B cell (primary cell): Measurements from ENCODE around the gene PAF1. TPM values are rescaled to one million over a fixed set of nuclear protein-coding genes. Genes with fewer than 3 reads are reported as not detected.

Experiments
- ATAC-seq: fragments of 200-7000 bp; cut with Tn5 transposase; one replicate; pipeline ENCODE4 v1.10.0; 2021; ENCODE audit warnings: low read depth, mild to moderate bottlenecking, moderate number of reproducible peaks, moderate library complexity
- CTCF ChIA-PET: fragments of 350-600 bp; sonication (Branson Sonifier 250); formaldehyde crosslinking; loops from one replicate; lab custom pipeline; 2021; ENCODE audit warnings: antibody characterized with exemption, inconsistent platforms; lab: Charles Lee
- POLR2A ChIA-PET: fragments of 350-600 bp; sonication (Branson Sonifier 250); formaldehyde crosslinking; loops from one replicate; lab custom pipeline; 2021; ENCODE audit warnings: antibody characterized with exemption; lab: Charles Lee
- DNase-seq: peaks from one replicate; pipeline ENCODE4 v3.0.0; 2013
- H2AFZ ChIP-seq: 2 replicates; pipeline ENCODE4 v1.6.1; 2012; ENCODE audit warnings: mild to moderate bottlenecking, low read depth, low read length; ENCODE audit not compliant: insufficient read depth, poor library complexity, severe bottlenecking
- H3K27ac ChIP-seq, 2 donors: 1 replicate in 1 of 2; 2 replicates in 1 of 2; pipeline ENCODE4 v1.5.1; 2012 to 2013; ENCODE audit warnings: low read length in 2 of 2, mild to moderate bottlenecking in 2 of 2, moderate library complexity in 1 of 2
- H3K27me3 ChIP-seq, 4 experiments: fragments of 200-600 bp in 1 of 4; sonication (generic) in 1 of 4; replicated peaks in 1 of 4; 1 replicate in 2 of 4; 2 replicates in 2 of 4; pipeline versions ENCODE4 v1.6.1 to v1.7.0; 2013 to 2016; ENCODE audit warnings: low read length in 3 of 4, mild to moderate bottlenecking in 2 of 4, mixed read lengths in 1 of 4, moderate library complexity in 1 of 4; ENCODE audit not compliant: insufficient read depth in 4 of 4, control insufficient read depth in 3 of 4; ENCODE audit errors: control extremely low read depth in 1 of 4
- H3K36me3 ChIP-seq, 2 experiments: replicated peaks in 1 of 2; 1 replicate in 1 of 2; 2 replicates in 1 of 2; pipeline versions ENCODE4 v1.6.1 to v1.7.1; 2013; ENCODE audit warnings: low read length in 1 of 2; ENCODE audit not compliant: insufficient read depth in 2 of 2, control insufficient read depth in 1 of 2; ENCODE audit errors: control extremely low read depth in 1 of 2, extremely low read depth in 1 of 2
- H3K4me1 ChIP-seq, 2 donors: fragments of 200-600 bp in 1 of 2; sonication (generic) in 1 of 2; 1 replicate in 1 of 2; 2 replicates in 1 of 2; pipeline versions ENCODE4 v1.5.1 to v1.6.1; 2013 to 2017; ENCODE audit warnings: low read length in 2 of 2; ENCODE audit not compliant: control insufficient read depth in 2 of 2, insufficient read depth in 2 of 2
- H3K4me2 ChIP-seq: replicated peaks from 2 replicates; pipeline ENCODE3; 2012; ENCODE audit warnings: mild to moderate bottlenecking, low read depth, low read length; ENCODE audit not compliant: poor library complexity, severe bottlenecking
- H3K4me3 ChIP-seq, 5 experiments: fragments of 200-600 bp in 1 of 5; sonication (generic) in 1 of 5; 1 replicate in 3 of 5; 2 replicates in 2 of 5; pipeline versions ENCODE4 v1.5.1 to v1.7.0; 2011 to 2016; ENCODE audit warnings: low read length in 4 of 5, mild to moderate bottlenecking in 4 of 5, low read depth in 2 of 5, control low read depth in 1 of 5, moderate library complexity in 1 of 5; ENCODE audit not compliant: insufficient read depth in 1 of 5; ENCODE audit errors: control extremely low read depth in 1 of 5, extremely low read depth in 1 of 5
- H3K79me2 ChIP-seq: fragments of 200-600 bp; sonication (generic); one replicate; pipeline ENCODE4 v1.6.0; 2016; ENCODE audit warnings: low read length; ENCODE audit not compliant: control insufficient read depth, insufficient read depth
- H3K9ac ChIP-seq: fragments of 200-600 bp; sonication (generic); 2 replicates; pipeline ENCODE4 v1.6.1; 2017; ENCODE audit warnings: mild to moderate bottlenecking, low read length, moderate library complexity
- H3K9me3 ChIP-seq, 3 donors: one replicate each; pipeline versions ENCODE4 v1.6.1 to v1.7.1; 2013; ENCODE audit warnings: low read length in 2 of 3; ENCODE audit not compliant: control insufficient read depth in 2 of 3, insufficient read depth in 1 of 3; ENCODE audit errors: control extremely low read depth in 1 of 3
- H4K20me1 ChIP-seq: 2 replicates; pipeline ENCODE4 v1.6.0; 2012; ENCODE audit warnings: mild to moderate bottlenecking, low read length; ENCODE audit not compliant: insufficient read depth, control insufficient read depth, poor library complexity, severe bottlenecking
- H3K27ac Mint-ChIP-seq: one replicate; pipeline ENCODE4 v1.8.0; 2021; ENCODE audit warnings: mixed read lengths
- H3K27me3 Mint-ChIP-seq: one replicate; pipeline ENCODE4 v1.8.0; 2021; ENCODE audit warnings: mixed read lengths
- H3K4me1 Mint-ChIP-seq: one replicate; pipeline ENCODE4 v1.8.0; 2021; ENCODE audit warnings: mixed read lengths
- H3K4me3 Mint-ChIP-seq: one replicate; pipeline ENCODE4 v1.8.0; 2021; ENCODE audit warnings: mixed read lengths
- H3K9me3 Mint-ChIP-seq: one replicate; pipeline ENCODE4 v1.8.0; 2022; ENCODE audit warnings: mixed read lengths; ENCODE audit not compliant: insufficient read depth
- EZH2 ChIP-seq: IDR thresholded peaks from 2 replicates; pipeline ENCODE4 v1.6.1; 2012; ENCODE audit warnings: borderline replicate concordance, low read depth, mild to moderate bottlenecking, moderate library complexity, low read length; ENCODE audit not compliant: insufficient read depth, poor library complexity, severe bottlenecking
- WGBS: methylation state at CpG from one replicate; pipeline ENCODE4 v1.1.5; 2013; ENCODE audit warnings: missing lambda C conversion rate; ENCODE audit not compliant: insufficient coverage; 5-methylcytosine and 5-hydroxymethylcytosine counted together
- intact Hi-C: fragments of 100-400 bp; cut with micrococcal nuclease; formaldehyde crosslinking; loops from one replicate; pipeline ENCODE4 v1.10.0; 2022
- polyA plus RNA-seq: library from polyadenylated mRNA; depleted of rRNA; stranded (reverse); fragments of >200 nt; gene quantifications from 2 replicates; pipeline ENCODE4 v1.2.3, GENCODE V29; 2012
- total RNA-seq, 2 donors: library from RNA; stranded (reverse); fragments of 120-200 nt in 1 of 2; gene quantifications; 1 replicate in 1 of 2; 2 replicates in 1 of 2; pipeline versions ENCODE4 v1.2.3 to v1.2.4, GENCODE V29; 2013 to 2022
- TF ChIP-seq, protein P1 (sequence below): fragments of 200-600 bp; IDR thresholded peaks from one replicate; pipeline ENCODE4 v1.8.0; 2022; ENCODE audit warnings: antibody characterized with exemption, mild to moderate bottlenecking

PAF1 gene
- total and polyA plus RNA-seq, 2 donors (not counting 1 experiment from before 2014, with no cell fraction given) = 59.9 to 387 TPM

DNA sequence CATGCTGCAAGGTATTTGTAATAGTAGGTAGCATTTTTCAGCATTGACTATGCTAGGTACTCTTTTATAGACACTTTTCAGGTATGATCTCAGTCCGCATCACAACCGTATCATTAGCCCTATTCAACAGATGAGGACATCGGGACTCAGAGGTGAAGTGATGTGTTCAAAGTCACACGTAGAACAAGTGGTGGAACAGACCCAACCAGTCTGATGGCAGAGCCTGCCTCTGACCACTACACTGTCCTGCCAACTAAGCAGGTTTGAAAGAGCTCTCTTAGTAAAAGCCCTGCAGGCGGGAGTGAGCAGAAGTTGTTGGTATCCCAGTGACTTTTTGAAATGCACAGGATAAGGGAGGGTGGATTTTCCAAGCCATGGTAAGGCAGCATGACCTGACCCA lies 20.2 kb downstream of the PAF1 start:
- H3K36me3 ChIP-seq = peaks cover 5 to 56% of the 10 kb centered on the region in 2 experiments
- H3K27me3 Mint-ChIP-seq = no peaks in the 10 kb centered on the region

DNA sequence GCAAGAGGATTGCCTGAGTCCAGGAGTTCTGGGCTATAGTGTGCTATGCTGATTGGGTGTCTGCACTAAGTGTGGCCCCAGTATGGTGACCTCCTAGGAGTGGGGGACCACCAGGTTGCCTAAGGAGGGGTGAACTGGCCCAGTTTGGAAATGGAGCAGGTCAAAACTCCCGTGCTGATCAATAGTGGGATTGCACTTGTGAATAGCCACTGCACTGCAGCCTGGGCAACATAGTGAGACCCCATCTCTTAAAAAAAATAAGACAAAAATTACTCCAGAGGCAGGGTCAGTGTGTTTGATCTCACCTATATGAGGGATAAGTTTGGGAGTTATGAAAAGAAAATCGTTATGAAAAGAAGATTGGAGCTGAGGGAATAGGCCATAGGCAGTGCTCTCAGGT lies 21.7 kb downstream of the PAF1 start:
- no peaks in the 10 kb centered on the region for H3K27me3 ChIP-seq
- H3K79me2 ChIP-seq = peaks cover 21% of the 10 kb centered on the region
- peaks cover 6 to 12% of the 10 kb centered on the region in 2 donors for H3K4me1 ChIP-seq
- H3K27ac Mint-ChIP-seq = no peak overlapping the region
- no CpG with 5 or more reads among the region's 2 CpGs for WGBS
- H3K27ac ChIP-seq = no peak overlapping the region
- no peak for TF ChIP-seq EZH2
- TF ChIP-seq, protein P1, sequence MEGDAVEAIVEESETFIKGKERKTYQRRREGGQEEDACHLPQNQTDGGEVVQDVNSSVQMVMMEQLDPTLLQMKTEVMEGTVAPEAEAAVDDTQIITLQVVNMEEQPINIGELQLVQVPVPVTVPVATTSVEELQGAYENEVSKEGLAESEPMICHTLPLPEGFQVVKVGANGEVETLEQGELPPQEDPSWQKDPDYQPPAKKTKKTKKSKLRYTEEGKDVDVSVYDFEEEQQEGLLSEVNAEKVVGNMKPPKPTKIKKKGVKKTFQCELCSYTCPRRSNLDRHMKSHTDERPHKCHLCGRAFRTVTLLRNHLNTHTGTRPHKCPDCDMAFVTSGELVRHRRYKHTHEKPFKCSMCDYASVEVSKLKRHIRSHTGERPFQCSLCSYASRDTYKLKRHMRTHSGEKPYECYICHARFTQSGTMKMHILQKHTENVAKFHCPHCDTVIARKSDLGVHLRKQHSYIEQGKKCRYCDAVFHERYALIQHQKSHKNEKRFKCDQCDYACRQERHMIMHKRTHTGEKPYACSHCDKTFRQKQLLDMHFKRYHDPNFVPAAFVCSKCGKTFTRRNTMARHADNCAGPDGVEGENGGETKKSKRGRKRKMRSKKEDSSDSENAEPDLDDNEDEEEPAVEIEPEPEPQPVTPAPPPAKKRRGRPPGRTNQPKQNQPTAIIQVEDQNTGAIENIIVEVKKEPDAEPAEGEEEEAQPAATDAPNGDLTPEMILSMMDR = no peak
- H3K36me3 ChIP-seq = peaks cover 5 to 45% of the 10 kb centered on the region in 2 experiments
- peaks cover 13% of the 10 kb centered on the region for H3K4me1 Mint-ChIP-seq
- DNase-seq (no peak), ATAC-seq (no peak)
- no peak overlapping the region for H3K4me3 Mint-ChIP-seq
- H3K9me3 ChIP-seq = no peaks in the 10 kb centered on the region
- H3K9ac ChIP-seq = no peak overlapping the region
- ChIA-PET CTCF (no interaction called here), POLR2A (no interaction called here)
- H4K20me1 ChIP-seq = no peaks in the 10 kb centered on the region
- H3K4me2 ChIP-seq = no peak overlapping the region
- no peaks in the 10 kb centered on the region for H3K27me3 Mint-ChIP-seq
- intact Hi-C loops = no loop called here
- no peak overlapping the region for H3K4me3 ChIP-seq
- H3K9me3 Mint-ChIP-seq = no peaks in the 10 kb centered on the region
- no peak overlapping the region for H2AFZ ChIP-seq

More for the DNA sequence above, 20.2 kb downstream of the PAF1 start:
- H3K27ac ChIP-seq = no peak overlapping the region
- no peak overlapping the region for H3K4me3 Mint-ChIP-seq
- H3K4me2 ChIP-seq = no peak overlapping the region
- ChIA-PET POLR2A (no interaction called here), CTCF (interaction anchor here (0.6 to 1.5 kb wide), 3 partner anchors 29 to 442 kb away, joined by 3 read pairs; partner anchors contain the start of gene SAMD4B)
- ATAC-seq (no peak), DNase-seq (no peak)
- TF ChIP-seq, protein P1 = no peak
- no peak for TF ChIP-seq EZH2
- intact Hi-C loops = no loop called here
- peaks cover under 1% of the 10 kb centered on the region for H3K4me1 Mint-ChIP-seq
- H3K4me1 ChIP-seq = no peaks in the 10 kb centered on the region
- H3K9me3 Mint-ChIP-seq = no peaks in the 10 kb centered on the region
- no peak overlapping the region for H3K4me3 ChIP-seq
- no peak overlapping the region for H2AFZ ChIP-seq
- H4K20me1 ChIP-seq = no peaks in the 10 kb centered on the region
- no peaks in the 10 kb centered on the region for H3K27me3 ChIP-seq
- peaks cover 20% of the 10 kb centered on the region for H3K79me2 ChIP-seq
- no peak overlapping the region for H3K27ac Mint-ChIP-seq
- WGBS = 99% methylated on average over 5 of the region's 5 CpGs
- H3K9me3 ChIP-seq = no peaks in the 10 kb centered on the region
- no peak overlapping the region for H3K9ac ChIP-seq
